SK-N-SH (cell line): Measurements from ENCODE around the gene DNAJA3. TPM values are rescaled to one million over a fixed set of nuclear protein-coding genes. Genes with fewer than 3 reads are reported as not detected.

Source experiments
- CTCF ChIA-PET: fragments of 300-600, 350-600 bp; formaldehyde crosslinking; extraction: SDS; loops from one replicate; lab custom pipeline; 2021; lab: Yijun Ruan, JAX
- POLR2A ChIA-PET: fragments of 350-600 bp; sonication (Branson Sonifier 250); formaldehyde crosslinking; extraction: SDS; loops from one replicate; lab custom pipeline; 2020; ENCODE audit warnings: antibody characterized with exemption, inconsistent platforms; lab: Yijun Ruan, JAX
- DNase-seq: peaks from one replicate; pipeline ENCODE4 v3.0.0; 2012
- H2AFZ ChIP-seq: fragments of 200-600 bp; sonication (generic); 2 replicates; pipeline ENCODE4 v1.8.1; 2016; ENCODE audit warnings: antibody characterized with exemption, mild to moderate bottlenecking, low read depth
- H3F3A ChIP-seq: fragments of 200-600 bp; sonication (generic); replicated peaks from 2 replicates; pipeline ENCODE3; 2016; ENCODE audit warnings: antibody characterized with exemption, mild to moderate bottlenecking; ENCODE audit not compliant: insufficient read depth
- H3K27ac ChIP-seq, 2 experiments: fragments of 200-500 bp in 1 of 2; fragments of 200-600 bp in 1 of 2; sonication (Bioruptor generic) in 1 of 2; sonication (generic), shearing (Covaris generic) in 1 of 2; 2 replicates each; pipeline versions ENCODE4 v1.5.1 to v1.6.1; 2014 to 2016; ENCODE audit warnings: low read depth in 2 of 2, inconsistent platforms in 1 of 2, low read length in 1 of 2, mild to moderate bottlenecking in 1 of 2, mixed read lengths in 1 of 2
- H3K27me3 ChIP-seq: fragments of 200-600 bp; sonication (generic), shearing (Covaris generic); 2 replicates; pipeline ENCODE4 v1.6.1; 2016; ENCODE audit warnings: mixed run types; ENCODE audit not compliant: insufficient read depth
- H3K36me3 ChIP-seq, 2 experiments: fragments of 200-500 bp in 1 of 2; fragments of 200-600 bp in 1 of 2; sonication (Bioruptor generic) in 1 of 2; sonication (generic) in 1 of 2; replicated peaks in 1 of 2; 2 replicates each; pipeline versions ENCODE3 to v1.5.1; 2014 to 2016; ENCODE audit warnings: low read length in 1 of 2, mild to moderate bottlenecking in 1 of 2; ENCODE audit not compliant: insufficient read depth in 2 of 2, control insufficient read depth in 1 of 2
- H3K4me1 ChIP-seq, 2 experiments: fragments of 200-500 bp in 1 of 2; fragments of 200-600 bp in 1 of 2; sonication (Bioruptor generic) in 1 of 2; sonication (generic), shearing (Covaris generic) in 1 of 2; 2 replicates each; pipeline versions ENCODE4 v1.5.1 to v1.6.1; 2014 to 2016; ENCODE audit warnings: low read depth in 1 of 2, low read length in 1 of 2, mixed run types in 1 of 2; ENCODE audit not compliant: insufficient read depth in 2 of 2, control insufficient read depth in 1 of 2
- H3K4me2 ChIP-seq: fragments of 200-600 bp; sonication (generic), shearing (Covaris generic); 2 replicates; pipeline ENCODE4 v1.6.1; 2017; ENCODE audit warnings: mixed run types
- H3K4me3 ChIP-seq, 2 experiments: fragments of 200-500 bp in 1 of 2; fragments of 200-600 bp in 1 of 2; sonication (Bioruptor generic) in 1 of 2; sonication (generic), shearing (Covaris generic) in 1 of 2; 2 replicates each; pipeline versions ENCODE4 v1.5.1 to v1.8.1; 2014 to 2016; ENCODE audit warnings: low read depth in 2 of 2, inconsistent platforms in 1 of 2, low read length in 1 of 2, mild to moderate bottlenecking in 1 of 2, mixed read lengths in 1 of 2, moderate library complexity in 1 of 2
- H3K79me2 ChIP-seq: fragments of 200-600 bp; sonication (generic); 2 replicates; pipeline ENCODE4 v1.8.1; 2017; ENCODE audit warnings: mild to moderate bottlenecking; ENCODE audit not compliant: insufficient read depth
- H3K9ac ChIP-seq: fragments of 200-600 bp; sonication (generic); 2 replicates; pipeline ENCODE4 v1.6.1; 2017; ENCODE audit warnings: mixed run types
- H3K9me2 ChIP-seq: fragments of 200-600 bp; sonication (generic); 2 replicates; pipeline ENCODE4 v1.6.1; 2017; ENCODE audit warnings: mixed run types
- H3K9me3 ChIP-seq: fragments of 200-600 bp; sonication (generic); 2 replicates; pipeline ENCODE4 v1.6.1; 2017; ENCODE audit warnings: mixed run types, mild to moderate bottlenecking, moderate library complexity
- H4K20me1 ChIP-seq: fragments of 200-600 bp; sonication (generic); 2 replicates; pipeline ENCODE4 v1.6.1; 2017; ENCODE audit warnings: mild to moderate bottlenecking, mixed run types; ENCODE audit not compliant: insufficient read depth
- CHD2 ChIP-seq: fragments of 150-350 bp; IDR thresholded peaks from 2 replicates; pipeline ENCODE4 v1.6.1; 2018; ENCODE audit warnings: low read length; ENCODE audit not compliant: partially characterized antibody
- CTCF ChIP-seq: fragments of 200-600 bp; sonication (generic); IDR thresholded peaks from 2 replicates; pipeline ENCODE4 v1.6.1; 2017; ENCODE audit warnings: antibody characterized with exemption, mild to moderate bottlenecking, moderate library complexity
- EP300 ChIP-seq, 2 experiments: IDR thresholded peaks; 2 replicates each; pipeline versions ENCODE4 v1.4.0 to v1.6.1; 2012; ENCODE audit warnings: borderline replicate concordance in 1 of 2, low read depth in 1 of 2, low read length in 1 of 2
- EZH2phosphoT487 ChIP-seq: fragments of 200-600 bp; sonication (generic); IDR thresholded peaks from 2 replicates; pipeline ENCODE4 v1.6.1; 2017; ENCODE audit warnings: low read depth, mixed run types, mild to moderate bottlenecking, antibody characterized with exemption, moderate library complexity, borderline replicate concordance
- FOSL2 ChIP-seq: IDR thresholded peaks from 2 replicates; pipeline ENCODE4 v1.4.0; 2012; ENCODE audit warnings: low read depth, mild to moderate bottlenecking, moderate library complexity, borderline replicate concordance
- FOXJ3 ChIP-seq: sonication (generic); formaldehyde crosslinking; IDR thresholded peaks from 2 replicates; pipeline ENCODE4 v1.5.1; 2020; ENCODE audit warnings: mild to moderate bottlenecking, missing genetic modification reagents
- FOXM1 ChIP-seq: IDR thresholded peaks from 2 replicates; pipeline ENCODE4 v1.4.0; 2012; ENCODE audit warnings: low read depth, mild to moderate bottlenecking
- MAX ChIP-seq: IDR thresholded peaks from 2 replicates; pipeline ENCODE4 v1.4.0; 2012; ENCODE audit warnings: low read depth
- REST ChIP-seq: IDR thresholded peaks from 2 replicates; pipeline ENCODE4 v1.6.1; 2012; ENCODE audit warnings: mild to moderate bottlenecking, low read depth, low read length, moderate library complexity
- RFX5 ChIP-seq: IDR thresholded peaks from 2 replicates; pipeline ENCODE4 v1.6.1; 2012; ENCODE audit warnings: mild to moderate bottlenecking, improper control_type of control experiment, low read length
- SMC3 ChIP-seq: IDR thresholded peaks from 2 replicates; pipeline ENCODE4 v1.6.1; 2012; ENCODE audit warnings: low read depth, low read length, improper control_type of control experiment
- TAF1 ChIP-seq: IDR thresholded peaks from 2 replicates; pipeline ENCODE4 v1.6.1; 2012; ENCODE audit warnings: low read depth, mild to moderate bottlenecking, low read length, moderate library complexity, borderline replicate concordance
- YY1 ChIP-seq: IDR thresholded peaks from 2 replicates; pipeline ENCODE4 v1.4.0; 2012; ENCODE audit warnings: low read depth, mild to moderate bottlenecking
- WGBS: methylation state at CpG from one replicate; pipeline ENCODE4 v1.1.6; 2017; ENCODE audit warnings: low lambda C conversion rate; 5-methylcytosine and 5-hydroxymethylcytosine counted together
- polyA plus RNA-seq, 3 experiments: library from polyadenylated mRNA; depleted of rRNA; stranded (reverse); fragments of >200 nt; gene quantifications; 2 replicates each; pipeline ENCODE4 v1.2.3, GENCODE V29; 2012
- TF ChIP-seq, protein P1 (sequence below): IDR thresholded peaks from 2 replicates; pipeline ENCODE4 v1.4.0; 2012; ENCODE audit warnings: low read depth, borderline replicate concordance
- TF ChIP-seq, protein P2 (sequence below): fragments of 150-350 bp; IDR thresholded peaks from 2 replicates; pipeline ENCODE4 v1.6.1; 2017; ENCODE audit warnings: antibody characterized with exemption, low read length, low read depth, borderline replicate concordance

DNAJA3 gene
- polyA plus RNA-seq, 1 of the 3 experiments (the other 2 are of a cell fraction), result 52.6 TPM

DNA sequence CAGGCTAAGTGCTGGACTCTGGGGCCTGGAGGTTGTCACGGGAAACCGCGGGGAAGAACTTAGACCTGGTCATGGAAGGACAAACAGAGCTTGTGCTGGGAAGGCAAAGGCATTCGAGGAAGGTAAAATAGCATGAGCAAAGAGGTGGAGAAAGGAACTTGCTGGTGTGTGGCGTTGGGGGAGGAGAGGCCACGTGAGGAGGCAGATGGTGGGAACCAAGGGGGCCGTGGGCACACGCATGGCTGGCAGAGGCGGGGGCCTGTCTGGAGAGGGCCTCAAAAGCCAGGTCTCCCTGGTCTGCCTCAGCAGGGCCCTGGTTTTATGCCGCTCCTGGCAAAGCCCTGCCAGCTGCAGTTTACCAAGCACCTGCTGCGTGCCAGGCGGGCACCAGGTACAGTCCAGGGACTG, 24.6 kb upstream of the DNAJA3 start:
- 95% methylated on average over 12 of the region's 12 CpGs for WGBS
- H3K4me2 ChIP-seq, result no peak overlapping the region
- no peaks in the 10 kb centered on the region for H3K36me3 ChIP-seq
- H3K9me3 ChIP-seq, result no peaks in the 10 kb centered on the region
- no peaks in the 10 kb centered on the region for H4K20me1 ChIP-seq
- H3K27ac ChIP-seq, result peak overlapping the region in 1 of 2 experiments; percentile 31; a peak in 2 of 4 replicates
- no peaks in the 10 kb centered on the region for H3K9me2 ChIP-seq
- H3K9ac ChIP-seq, result no peak overlapping the region
- no peaks in the 10 kb centered on the region for H3K27me3 ChIP-seq
- H3F3A ChIP-seq, result peaks cover 7% of the 10 kb centered on the region
- CTCF ChIA-PET, result interaction anchor here (0.7 to 9.3 kb wide), 12 partner anchors 14 to 147 kb away, joined by 3 to 558 read pairs (median 39); partner anchors contain the start of genes CORO7, PAM16 and VASN
- POLR2A ChIA-PET, result interaction anchor here (0.6 kb wide), 1 partner anchor 88 kb away, joined by 3 read pairs; no protein-coding TSS in a partner anchor
- TF ChIP-seq FOXM1 (no peak), CTCF (no peak), FOSL2 (no peak), EZH2phosphoT487 (no peak), REST (no peak), SMC3 (no peak), TAF1 (no peak), EP300 (IDR thresholded peaks at IDR 0.05; ENCODE audit: borderline replicate concordance in 1 of 2, low read depth in 1 of 2, low read length in 1 of 2) (no peak), YY1 (no peak), CHD2 (no peak), FOXJ3 (CRISPR knock-in tag) (no peak), MAX (no peak), RFX5 (no peak)
- TF ChIP-seq, protein P1, sequence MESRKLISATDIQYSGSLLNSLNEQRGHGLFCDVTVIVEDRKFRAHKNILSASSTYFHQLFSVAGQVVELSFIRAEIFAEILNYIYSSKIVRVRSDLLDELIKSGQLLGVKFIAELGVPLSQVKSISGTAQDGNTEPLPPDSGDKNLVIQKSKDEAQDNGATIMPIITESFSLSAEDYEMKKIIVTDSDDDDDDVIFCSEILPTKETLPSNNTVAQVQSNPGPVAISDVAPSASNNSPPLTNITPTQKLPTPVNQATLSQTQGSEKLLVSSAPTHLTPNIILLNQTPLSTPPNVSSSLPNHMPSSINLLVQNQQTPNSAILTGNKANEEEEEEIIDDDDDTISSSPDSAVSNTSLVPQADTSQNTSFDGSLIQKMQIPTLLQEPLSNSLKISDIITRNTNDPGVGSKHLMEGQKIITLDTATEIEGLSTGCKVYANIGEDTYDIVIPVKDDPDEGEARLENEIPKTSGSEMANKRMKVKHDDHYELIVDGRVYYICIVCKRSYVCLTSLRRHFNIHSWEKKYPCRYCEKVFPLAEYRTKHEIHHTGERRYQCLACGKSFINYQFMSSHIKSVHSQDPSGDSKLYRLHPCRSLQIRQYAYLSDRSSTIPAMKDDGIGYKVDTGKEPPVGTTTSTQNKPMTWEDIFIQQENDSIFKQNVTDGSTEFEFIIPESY, result no peak
- TF ChIP-seq, protein P2, sequence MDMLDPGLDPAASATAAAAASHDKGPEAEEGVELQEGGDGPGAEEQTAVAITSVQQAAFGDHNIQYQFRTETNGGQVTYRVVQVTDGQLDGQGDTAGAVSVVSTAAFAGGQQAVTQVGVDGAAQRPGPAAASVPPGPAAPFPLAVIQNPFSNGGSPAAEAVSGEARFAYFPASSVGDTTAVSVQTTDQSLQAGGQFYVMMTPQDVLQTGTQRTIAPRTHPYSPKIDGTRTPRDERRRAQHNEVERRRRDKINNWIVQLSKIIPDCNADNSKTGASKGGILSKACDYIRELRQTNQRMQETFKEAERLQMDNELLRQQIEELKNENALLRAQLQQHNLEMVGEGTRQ, result no peak
- no peaks in the 10 kb centered on the region for H3K79me2 ChIP-seq
- no peak overlapping the region for H3K4me3 ChIP-seq
- DNase-seq, result no peak
- peaks cover 0 to 11% of the 10 kb centered on the region in 2 experiments; a peak in 1 of 4 replicates for H3K4me1 ChIP-seq
- H2AFZ ChIP-seq, result no peak overlapping the region
